Measurements from ENCODE around the gene FANK1. TPM values are rescaled to one million over a fixed set of nuclear protein-coding genes. Genes with fewer than 3 reads are reported as not detected.
"Not testable (repeated sequence)": the region's sequence is repeated elsewhere in the genome, so short reads cannot be mapped to it uniquely, and the experiment has no call there.

FANK1 gene
- total and polyA plus RNA-seq, 5 donors from 2014 or later = 21.1 to 54.5 (median 36.1) TPM

DNA sequence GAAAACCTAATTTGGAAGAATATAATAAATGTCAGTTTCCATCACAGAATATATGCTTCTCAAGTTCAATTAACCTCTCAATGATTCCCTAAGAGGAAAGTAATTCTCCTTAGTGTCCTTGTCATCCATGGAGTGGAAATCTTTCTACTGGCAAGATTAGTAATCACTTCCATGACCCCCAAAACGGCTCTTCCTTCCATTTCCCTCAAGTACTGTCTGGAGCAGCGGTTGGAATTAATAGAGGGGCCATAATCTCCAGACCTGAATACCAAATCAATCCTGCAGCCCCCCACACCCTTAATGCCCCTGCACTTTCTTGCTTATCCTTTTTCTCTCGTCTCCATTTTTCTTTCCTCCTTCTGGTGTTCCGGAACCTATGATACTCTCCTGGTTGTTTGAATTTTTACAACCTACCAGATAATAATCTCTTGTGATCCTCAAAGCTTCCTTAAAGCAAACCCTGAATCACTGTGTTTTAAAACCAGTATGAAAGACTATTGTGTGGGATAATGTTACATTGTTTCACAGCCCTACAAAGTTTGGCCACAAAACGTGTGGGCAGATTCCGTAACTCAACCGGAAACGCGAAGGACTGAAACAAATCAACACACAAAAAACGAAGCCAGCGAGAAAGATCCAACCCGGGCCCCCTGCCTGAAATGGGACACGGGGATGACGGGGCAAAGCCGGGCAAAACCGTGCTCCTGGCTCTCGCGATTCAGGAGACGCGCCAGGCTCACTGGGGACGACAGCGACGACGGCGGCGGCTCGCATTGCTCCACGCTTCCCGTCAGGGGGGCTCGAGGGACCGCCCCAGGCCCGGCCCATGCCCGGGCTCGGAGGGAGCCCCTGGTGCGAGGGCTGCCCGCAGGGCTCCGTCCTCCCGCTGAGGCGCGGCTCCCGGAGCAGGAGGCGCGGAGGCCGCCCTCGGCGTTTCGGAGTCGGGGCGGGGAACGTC is 955 bp upstream of the FANK1 start:
- Histone ChIP-seq H3K4me3 (ENCODE audit: low read depth, low read length) (peak overlapping the region; percentile 56), H3K4me1 (ENCODE audit: control insufficient read depth, insufficient read depth, low read length, poor library complexity, severe bottlenecking) (peaks cover 18% of the 10 kb centered on the region)
- H3K9me3 ChIP-seq (ENCODE audit: control insufficient read depth in 2 of 2, low read length in 2 of 2); H3K27me3 ChIP-seq (ENCODE audit: control insufficient read depth, insufficient read depth, low read length); H3K36me3 Mint-ChIP-seq; H3K27ac ChIP-seq (ENCODE audit: insufficient read depth, low read length, poor library complexity, severe bottlenecking); H3K9me3 Mint-ChIP-seq; H3K36me3 ChIP-seq (ENCODE audit: control insufficient read depth, insufficient read depth, low read length): not testable (repeated sequence)
- H3K27me3 Mint-ChIP-seq = peaks cover 20% of the 10 kb centered on the region
- H3K4me3 Mint-ChIP-seq = peak overlapping the region; percentile 85 to 98 (median 90)
- peak in 2 of 3 donors; percentile 40 to 43 for DNase-seq
- ATAC-seq (ENCODE audit: low read depth in 2 of 2) = peak; percentile 32 to 52
- H3K27ac Mint-ChIP-seq = peak overlapping the region; percentile 39 to 67 (median 58)
- H3K4me1 Mint-ChIP-seq = peaks cover 13 to 27% (median 19%) of the 10 kb centered on the region in 4 donors

DNA sequence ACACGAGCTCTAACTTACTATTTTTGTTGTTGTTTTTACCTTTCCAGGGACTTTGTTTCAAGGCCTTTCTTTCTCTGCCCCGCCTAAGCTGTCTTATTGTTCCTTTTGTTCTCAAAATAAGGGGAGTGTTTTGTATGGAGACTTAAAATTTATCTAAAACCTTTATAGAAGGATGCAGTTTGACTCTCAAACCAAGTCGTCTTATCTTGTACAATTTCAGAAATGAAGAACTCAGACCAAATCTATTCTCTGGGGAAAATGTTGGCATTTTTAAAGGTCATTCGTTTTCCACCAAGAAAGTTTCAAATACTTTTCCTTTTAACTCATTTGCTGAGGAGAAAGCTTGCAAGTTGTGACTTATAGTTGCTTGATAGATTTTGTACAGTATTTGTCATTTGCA is 953 bp downstream of the FANK1 start:
- peaks cover 20% of the 10 kb centered on the region for H3K27me3 Mint-ChIP-seq
- ATAC-seq (ENCODE audit: low read depth in 2 of 2); H3K27ac ChIP-seq (ENCODE audit: insufficient read depth, low read length, poor library complexity, severe bottlenecking); H3K9me3 ChIP-seq (ENCODE audit: control insufficient read depth in 2 of 2, low read length in 2 of 2); H3K36me3 Mint-ChIP-seq; H3K4me3 ChIP-seq (ENCODE audit: low read depth, low read length); H3K27me3 ChIP-seq (ENCODE audit: control insufficient read depth, insufficient read depth, low read length); H3K36me3 ChIP-seq (ENCODE audit: control insufficient read depth, insufficient read depth, low read length); H3K9me3 Mint-ChIP-seq; DNase-seq: not testable (repeated sequence)
- peak overlapping the region in 1 of 3 donors; percentile 10 for H3K27ac Mint-ChIP-seq
- H3K4me3 Mint-ChIP-seq = peak overlapping the region; percentile 81 to 90 (median 90)
- H3K4me1 ChIP-seq (ENCODE audit: control insufficient read depth, insufficient read depth, low read length, poor library complexity, severe bottlenecking) = peaks cover 18% of the 10 kb centered on the region
- H3K4me1 Mint-ChIP-seq = peaks cover 13 to 27% (median 19%) of the 10 kb centered on the region in 4 donors

- not testable (repeated sequence) for H3K9me3 Mint-ChIP-seq; DNase-seq; H3K36me3 ChIP-seq (ENCODE audit: control insufficient read depth, insufficient read depth, low read length); H3K36me3 Mint-ChIP-seq; H3K4me1 Mint-ChIP-seq; H3K27ac Mint-ChIP-seq; H3K27ac ChIP-seq (ENCODE audit: insufficient read depth, low read length, poor library complexity, severe bottlenecking); H3K9me3 ChIP-seq (ENCODE audit: control insufficient read depth in 2 of 2, low read length in 2 of 2); H3K4me1 ChIP-seq (ENCODE audit: control insufficient read depth, insufficient read depth, low read length, poor library complexity, severe bottlenecking); H3K27me3 ChIP-seq (ENCODE audit: control insufficient read depth, insufficient read depth, low read length); H3K4me3 ChIP-seq (ENCODE audit: low read depth, low read length); ATAC-seq (ENCODE audit: low read depth in 2 of 2)
- H3K27me3 Mint-ChIP-seq = peaks cover 11% of the 10 kb centered on the region
- H3K4me3 Mint-ChIP-seq = peak overlapping the region in 1 of 4 donors; percentile 13
These were observed 4.6 kb downstream of the FANK1 start for GRCh38 chr10:125900963-125901362.

DNA sequence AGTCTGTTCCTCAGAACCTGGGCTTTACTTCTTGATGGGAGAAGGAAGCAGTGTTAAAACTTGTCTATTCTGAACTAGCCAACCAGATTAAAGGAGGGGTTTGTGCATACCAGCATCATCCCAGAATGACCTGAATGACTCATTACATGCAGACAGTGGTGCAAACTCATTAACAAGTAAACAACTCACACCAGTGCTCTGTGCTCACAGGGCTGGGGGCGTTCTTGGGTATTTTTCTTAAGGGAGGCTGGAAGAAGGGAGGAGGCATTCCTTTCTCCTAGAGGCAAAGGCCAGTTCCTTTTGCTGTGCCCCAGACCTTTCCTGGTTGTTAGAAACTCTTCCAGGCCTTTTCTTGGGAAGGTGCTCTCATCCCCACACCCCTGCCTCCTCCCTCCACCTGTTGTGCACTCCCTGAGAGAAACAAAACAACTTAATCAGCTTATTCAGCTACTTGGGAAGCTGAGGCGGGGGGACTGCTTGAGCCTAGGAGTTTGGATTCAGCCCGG is 6.8 kb downstream of the FANK1 start:
- not testable (repeated sequence) for H3K36me3 Mint-ChIP-seq; H3K27me3 ChIP-seq (ENCODE audit: control insufficient read depth, insufficient read depth, low read length); H3K27ac ChIP-seq (ENCODE audit: insufficient read depth, low read length, poor library complexity, severe bottlenecking); H3K9me3 Mint-ChIP-seq; H3K4me1 ChIP-seq (ENCODE audit: control insufficient read depth, insufficient read depth, low read length, poor library complexity, severe bottlenecking); H3K27ac Mint-ChIP-seq; DNase-seq; H3K9me3 ChIP-seq (ENCODE audit: control insufficient read depth in 2 of 2, low read length in 2 of 2); H3K4me3 ChIP-seq (ENCODE audit: low read depth, low read length); H3K36me3 ChIP-seq (ENCODE audit: control insufficient read depth, insufficient read depth, low read length); H3K4me1 Mint-ChIP-seq; ATAC-seq (ENCODE audit: low read depth in 2 of 2); H3K4me3 Mint-ChIP-seq; H3K27me3 Mint-ChIP-seq

DNA sequence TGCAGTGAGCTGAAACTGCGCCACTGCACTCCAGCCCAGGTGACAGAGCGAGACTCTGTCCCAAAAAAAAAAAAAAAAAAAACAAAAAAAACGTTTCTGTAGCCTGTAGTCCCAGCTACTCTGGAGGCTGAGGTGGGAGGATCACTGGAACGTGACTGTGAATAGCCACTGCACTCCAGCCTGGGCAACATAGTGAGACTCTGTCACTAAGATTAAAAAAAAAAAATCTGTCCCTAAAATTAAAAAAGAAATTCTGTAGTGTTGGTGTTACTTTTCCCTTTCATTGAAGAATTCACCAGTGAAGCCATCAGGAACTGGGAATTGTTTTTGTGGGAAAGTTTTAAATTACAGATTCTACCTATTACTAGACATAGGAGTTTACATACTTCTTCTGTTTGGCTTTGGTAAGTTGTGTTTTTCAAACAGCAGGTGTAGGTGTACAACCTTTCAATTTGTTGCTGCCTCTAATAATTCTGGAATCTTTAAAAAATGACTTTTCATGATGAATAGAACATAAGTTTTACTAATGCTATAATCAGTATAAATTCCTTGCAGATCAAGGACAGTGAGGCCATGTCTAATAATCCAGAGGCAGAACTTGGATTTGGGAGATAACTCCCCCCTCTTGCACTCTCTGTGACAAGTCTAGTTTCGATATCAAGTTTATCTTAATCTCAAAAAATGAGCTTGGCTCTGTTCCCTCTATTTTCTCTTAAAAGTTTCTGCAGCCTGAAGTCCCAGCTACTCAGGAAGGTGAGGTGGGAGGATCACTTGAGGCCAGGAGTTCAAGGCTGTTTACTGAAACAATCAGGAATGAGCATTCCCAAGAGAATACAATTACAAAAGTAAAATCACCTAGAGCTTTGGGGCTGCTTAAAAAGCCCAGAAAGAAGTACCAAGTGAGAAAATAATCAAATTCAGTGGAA is 9.0 kb downstream of the FANK1 start:
- not testable (repeated sequence) for H3K27ac Mint-ChIP-seq; H3K27ac ChIP-seq (ENCODE audit: insufficient read depth, low read length, poor library complexity, severe bottlenecking); H3K27me3 Mint-ChIP-seq; DNase-seq; H3K36me3 Mint-ChIP-seq; ATAC-seq (ENCODE audit: low read depth in 2 of 2); H3K27me3 ChIP-seq (ENCODE audit: control insufficient read depth, insufficient read depth, low read length); H3K9me3 Mint-ChIP-seq; H3K4me1 Mint-ChIP-seq; H3K9me3 ChIP-seq (ENCODE audit: control insufficient read depth in 2 of 2, low read length in 2 of 2); H3K4me3 ChIP-seq (ENCODE audit: low read depth, low read length); H3K36me3 ChIP-seq (ENCODE audit: control insufficient read depth, insufficient read depth, low read length); H3K4me1 ChIP-seq (ENCODE audit: control insufficient read depth, insufficient read depth, low read length, poor library complexity, severe bottlenecking); H3K4me3 Mint-ChIP-seq

DNA sequence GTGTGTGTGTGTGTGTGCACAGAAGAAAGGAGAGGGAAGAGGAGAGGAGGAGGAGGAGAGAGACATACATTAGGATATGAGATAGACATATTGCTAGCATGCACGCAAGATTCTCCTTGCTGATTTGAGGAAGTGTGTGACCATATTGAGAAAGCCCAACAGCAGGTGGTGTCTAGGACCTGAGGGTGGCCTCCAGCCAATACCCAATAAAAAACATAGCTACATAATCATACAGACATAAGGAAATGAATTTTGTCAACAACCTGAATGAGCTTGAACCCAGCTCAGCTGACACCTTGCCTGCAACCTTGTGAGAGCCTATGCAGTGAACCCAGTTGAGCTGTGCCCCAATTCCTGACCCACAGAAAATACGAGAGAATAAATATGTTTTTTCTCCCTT is 11.2 kb downstream of the FANK1 start:
- not testable (repeated sequence) for ATAC-seq (ENCODE audit: low read depth in 2 of 2); H3K9me3 Mint-ChIP-seq; H3K9me3 ChIP-seq (ENCODE audit: control insufficient read depth in 2 of 2, low read length in 2 of 2); H3K27ac Mint-ChIP-seq; H3K4me1 ChIP-seq (ENCODE audit: control insufficient read depth, insufficient read depth, low read length, poor library complexity, severe bottlenecking); H3K4me1 Mint-ChIP-seq; DNase-seq; H3K27ac ChIP-seq (ENCODE audit: insufficient read depth, low read length, poor library complexity, severe bottlenecking); H3K4me3 ChIP-seq (ENCODE audit: low read depth, low read length); H3K27me3 ChIP-seq (ENCODE audit: control insufficient read depth, insufficient read depth, low read length); H3K36me3 ChIP-seq (ENCODE audit: control insufficient read depth, insufficient read depth, low read length); H3K36me3 Mint-ChIP-seq; H3K4me3 Mint-ChIP-seq
- H3K27me3 Mint-ChIP-seq = peaks cover 17% of the 10 kb centered on the region

- not testable (repeated sequence) for H3K27me3 ChIP-seq (ENCODE audit: control insufficient read depth, insufficient read depth, low read length); H3K4me3 ChIP-seq (ENCODE audit: low read depth, low read length); H3K4me1 Mint-ChIP-seq; H3K9me3 Mint-ChIP-seq; H3K27ac ChIP-seq (ENCODE audit: insufficient read depth, low read length, poor library complexity, severe bottlenecking); H3K4me3 Mint-ChIP-seq; H3K27ac Mint-ChIP-seq; H3K9me3 ChIP-seq (ENCODE audit: control insufficient read depth in 2 of 2, low read length in 2 of 2); ATAC-seq (ENCODE audit: low read depth in 2 of 2); DNase-seq; H3K36me3 Mint-ChIP-seq; H3K36me3 ChIP-seq (ENCODE audit: control insufficient read depth, insufficient read depth, low read length); H3K4me1 ChIP-seq (ENCODE audit: control insufficient read depth, insufficient read depth, low read length, poor library complexity, severe bottlenecking)
- H3K27me3 Mint-ChIP-seq = peaks cover 27% of the 10 kb centered on the region
These were observed 12.4 kb downstream of the FANK1 start for GRCh38 chr10:125908813-125909212.
